Limb (tissue), 2 donors: ENCODE results near the gene HS2ST1.
"Not testable (repeated sequence)": the region's sequence is repeated elsewhere in the genome, so short reads cannot be mapped to it uniquely, and the experiment has no call there.

Source experiments
- DNase-seq, 2 donors: peaks; one replicate each; pipeline ENCODE4 v3.0.0-alpha.2; 2016; ENCODE audit errors: extremely low spot score in 2 of 2

HS2ST1 gene

GRCh38 chr1:86914601-86914997, at the start of gene HS2ST1:
TSS of gene HS2ST1 (plus strand) at chr1:86914635.
- no peak for DNase-seq

- no peak for DNase-seq
These were observed 48.3 kb upstream of the HS2ST1 start for GRCh38 chr1:86865973-86866637.

- DNase-seq = no peak
These were observed 47.8 kb upstream of the HS2ST1 start for GRCh38 chr1:86866665-86867064.

- DNase-seq = not testable (repeated sequence)
These were observed 47.2 kb upstream of the HS2ST1 start for GRCh38 chr1:86867278-86867677.

- DNase-seq = no peak
These were observed 46.0 kb upstream of the HS2ST1 start for GRCh38 chr1:86868477-86868876.

- DNase-seq = no peak
These were observed 43.4 kb upstream of the HS2ST1 start for GRCh38 chr1:86871001-86871400.

- no peak for DNase-seq
These were observed 42.3 kb upstream of the HS2ST1 start for GRCh38 chr1:86872086-86872485.

GRCh38 chr1:86875722-86876121, 38.7 kb upstream of the HS2ST1 start:
- no peak for DNase-seq

- DNase-seq = no peak
These were observed 26.8 kb upstream of the HS2ST1 start for GRCh38 chr1:86887479-86888162.

- no peak for DNase-seq
These were observed 26.1 kb upstream of the HS2ST1 start for GRCh38 chr1:86888327-86888726.

GRCh38 chr1:86899401-86899800, 15.0 kb upstream of the HS2ST1 start:
- DNase-seq = not testable (repeated sequence)

- no peak for DNase-seq
These were observed 8.6 kb upstream of the HS2ST1 start for GRCh38 chr1:86905875-86906274.

GRCh38 chr1:86906419-86906818, 8.0 kb upstream of the HS2ST1 start:
- no peak for DNase-seq

GRCh38 chr1:86912281-86912900, 2.0 kb upstream of the HS2ST1 start:
- no peak for DNase-seq

- DNase-seq = no peak
These were observed 988 bp upstream of the HS2ST1 start for GRCh38 chr1:86913399-86913895.

- peak; percentile 99 to 100 for DNase-seq
These were observed 387 bp upstream of the HS2ST1 start, which contains the start of gene SELENOF for GRCh38 chr1:86913896-86914600. TSS of gene SELENOF (minus strand) at chr1:86914126. CDS start at chr1:86914111, 15 bp downstream.

GRCh38 chr1:86914998-86915736, 732 bp downstream of the HS2ST1 start:
- peak; percentile 47 to 66 for DNase-seq

GRCh38 chr1:86915737-86916235, 1.4 kb downstream of the HS2ST1 start:
- no peak for DNase-seq

GRCh38 chr1:86916752-86917151, 2.3 kb downstream of the HS2ST1 start:
- no peak for DNase-seq

GRCh38 chr1:86922445-86922844, 8.0 kb downstream of the HS2ST1 start:
- DNase-seq = no peak
